RWPE2 (cell line): ENCODE measurements around the gene PKM.

Source experiments
- ATAC-seq: fragments of 200-7000 bp; cut with Tn5 transposase; 3 replicates; pipeline ENCODE4 v1.9.1; 2021; ENCODE audit warnings: low read depth
- DNase-seq: peaks from one replicate; pipeline ENCODE4 v3.0.0-alpha.2; 2020; ENCODE audit warnings: low spot score
- H3K27ac ChIP-seq: fragments of 450-650 bp; 2 replicates; pipeline ENCODE4 v1.5.1; 2017; ENCODE audit warnings: mild to moderate bottlenecking; ENCODE audit not compliant: poor library complexity, severe bottlenecking
- H3K27me3 ChIP-seq: fragments of 250-450 bp; sonication (Bioruptor Pico); 2 replicates; pipeline ENCODE4 v1.5.1; 2021; ENCODE audit warnings: mild to moderate bottlenecking, moderate library complexity; ENCODE audit not compliant: insufficient read depth, poor library complexity, severe bottlenecking
- H3K36me3 ChIP-seq: fragments of 250-450 bp; sonication (Bioruptor Pico); 2 replicates; pipeline ENCODE4 v1.5.1; 2020; ENCODE audit warnings: low read depth, mild to moderate bottlenecking, moderate library complexity
- H3K4me1 ChIP-seq: fragments of 250-450 bp; sonication (Bioruptor Pico); 2 replicates; pipeline ENCODE4 v1.5.1; 2021; ENCODE audit warnings: mild to moderate bottlenecking, moderate library complexity; ENCODE audit not compliant: insufficient read depth, poor library complexity, severe bottlenecking
- H3K4me3 ChIP-seq: fragments of 250-450 bp; sonication (Bioruptor Pico); 2 replicates; pipeline ENCODE4 v1.5.1; 2021; ENCODE audit warnings: mild to moderate bottlenecking, moderate library complexity; ENCODE audit not compliant: severe bottlenecking
- H3K9me3 ChIP-seq: fragments of 250-450 bp; sonication (Bioruptor Pico); 2 replicates; pipeline ENCODE4 v1.5.1; 2021; ENCODE audit warnings: mild to moderate bottlenecking, moderate library complexity; ENCODE audit not compliant: severe bottlenecking
- CTCF ChIP-seq: fragments of 450-650 bp; IDR thresholded peaks from one replicate; pipeline ENCODE4 v1.5.1; 2017; ENCODE audit warnings: mild to moderate bottlenecking, moderate library complexity; ENCODE audit not compliant: poor library complexity, severe bottlenecking

PKM gene

GRCh38 chr15:72230197-72231065 lies 559 bp downstream of the PKM start:
- Histone ChIP-seq H3K9me3 (no peaks in the 10 kb centered on the region), H3K27me3 (no peaks in the 10 kb centered on the region), H3K27ac (peak overlapping the region; percentile 99), H3K4me3 (peak overlapping the region; percentile 81), H3K4me1 (peaks cover 31% of the 10 kb centered on the region), H3K36me3 (peaks cover 35% of the 10 kb centered on the region)
- peak; percentile 3 for TF ChIP-seq CTCF
- DNase-seq (peak; percentile 97), ATAC-seq (peak; percentile 17)

DNA sequence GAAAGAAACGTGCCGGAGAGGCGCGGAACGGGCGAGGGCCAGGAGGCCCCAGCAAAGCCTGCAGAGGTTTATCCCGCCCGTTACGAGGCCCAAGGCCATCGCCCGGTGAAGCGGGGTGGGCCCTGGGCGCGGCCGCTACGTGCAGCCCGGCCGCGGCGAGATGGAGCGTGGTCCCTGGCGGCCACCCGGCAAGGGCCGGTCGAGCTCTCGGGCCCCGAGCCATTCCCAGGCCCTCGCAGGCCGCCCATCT lies 1.1 kb downstream of the PKM start:
- peak overlapping the region; percentile 99 for H3K27ac ChIP-seq
- ATAC-seq: no peak
- H3K4me3 ChIP-seq: peak overlapping the region; percentile 81
- peaks cover 35% of the 10 kb centered on the region for H3K4me1 ChIP-seq
- H3K9me3 ChIP-seq: no peaks in the 10 kb centered on the region
- H3K27me3 ChIP-seq: no peaks in the 10 kb centered on the region
- no peak for DNase-seq
- H3K36me3 ChIP-seq: peaks cover 40% of the 10 kb centered on the region
- TF ChIP-seq CTCF: no peak

DNA sequence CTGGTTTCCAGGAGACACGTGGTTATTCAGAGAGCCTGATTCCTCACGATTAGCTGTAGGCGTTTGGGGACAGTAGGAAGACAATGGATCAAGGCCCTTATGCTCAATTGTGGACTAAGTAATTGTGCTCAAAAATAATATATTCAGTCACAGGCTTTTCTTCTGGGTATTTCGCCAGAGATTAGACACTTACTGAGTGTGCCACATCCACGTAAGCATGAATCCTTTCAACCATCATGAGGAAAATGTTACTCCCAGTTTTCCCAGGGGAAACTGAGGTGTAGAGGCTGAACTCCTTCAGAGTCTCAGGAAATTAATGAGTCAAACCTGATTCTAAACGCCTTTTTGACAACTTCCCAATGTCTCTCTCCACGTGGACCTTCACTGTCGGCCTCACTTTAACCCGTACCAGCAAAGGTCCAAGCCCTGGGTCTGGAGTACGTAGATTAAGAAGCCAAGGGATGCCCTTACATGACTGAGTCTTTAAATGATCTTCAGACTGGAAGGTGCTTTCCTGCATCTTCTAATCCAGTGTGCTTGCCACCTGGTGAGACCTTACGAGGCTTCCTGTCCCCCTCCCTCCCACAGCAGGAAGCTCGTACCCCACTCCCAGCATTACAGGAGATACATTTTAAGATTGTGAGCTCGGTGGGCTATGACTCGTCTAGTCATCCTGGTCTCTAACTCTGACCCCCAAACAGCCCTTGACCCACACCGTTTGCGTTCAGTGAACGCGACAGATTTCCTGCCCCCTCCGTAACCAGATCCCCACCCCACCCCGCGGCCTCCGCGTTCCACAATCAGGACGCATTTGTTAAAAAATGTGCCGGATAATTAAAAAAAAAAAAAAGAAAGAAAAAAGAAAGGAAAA lies 1.7 kb downstream of the PKM start:
- Histone ChIP-seq H3K36me3 (peaks cover 43% of the 10 kb centered on the region), H3K9me3 (no peaks in the 10 kb centered on the region), H3K27ac (peak overlapping the region; percentile 99), H3K27me3 (no peaks in the 10 kb centered on the region), H3K4me3 (peak overlapping the region; percentile 81), H3K4me1 (peaks cover 38% of the 10 kb centered on the region)
- ATAC-seq: no peak
- no peak for DNase-seq
- TF ChIP-seq CTCF: no peak

DNA sequence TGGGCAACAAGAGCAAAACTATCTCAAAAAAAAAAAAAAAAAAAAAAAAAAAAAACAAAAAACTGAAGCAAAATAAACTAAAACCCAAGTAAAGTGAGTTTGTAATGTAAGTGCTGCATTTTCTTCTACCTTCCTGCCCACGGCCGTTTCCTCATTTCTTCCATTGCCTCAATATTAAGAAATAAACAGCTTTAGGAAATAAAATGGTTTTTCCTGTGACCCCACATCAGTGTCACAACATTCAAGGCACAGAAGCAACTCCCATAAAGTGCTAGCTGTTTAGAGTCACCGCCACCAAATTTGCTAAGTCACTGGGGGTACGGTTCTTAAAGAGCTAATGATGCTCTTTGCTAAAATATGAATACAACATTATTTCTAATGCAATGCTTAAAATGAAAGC lies 3.3 kb downstream of the PKM start:
- Histone ChIP-seq H3K36me3 (peaks cover 59% of the 10 kb centered on the region), H3K4me3 (peak overlapping the region; percentile 81), H3K27ac (peak overlapping the region; percentile 99), H3K27me3 (no peaks in the 10 kb centered on the region), H3K4me1 (peaks cover 52% of the 10 kb centered on the region), H3K9me3 (no peaks in the 10 kb centered on the region)
- DNase-seq (no peak), ATAC-seq (no peak)
- no peak for TF ChIP-seq CTCF
